Transverse colon (tissue), 4 donors: ENCODE results near the gene FMO1. TPM values are rescaled to one million over a fixed set of nuclear protein-coding genes. Genes with fewer than 3 reads are reported as not detected.

ENCODE experiments used
- DNase-seq: peaks from one replicate; pipeline ENCODE4 v3.0.0-alpha.2; 2019
- H3K27ac ChIP-seq, 4 donors: fragments of 200-600 bp; sonication (generic); 2 replicates each; pipeline ENCODE4 v1.5.1; 2016 to 2018; ENCODE audit warnings: inconsistent platforms in 4 of 4
- H3K27me3 ChIP-seq: fragments of 200-600 bp; sonication (generic); 2 replicates; pipeline ENCODE4 v1.5.1; 2017; ENCODE audit warnings: inconsistent platforms
- H3K36me3 ChIP-seq, 4 donors: fragments of 200-600 bp; sonication (generic); 2 replicates each; pipeline ENCODE4 v1.5.1; 2017 to 2019; ENCODE audit warnings: inconsistent platforms in 4 of 4
- H3K4me1 ChIP-seq, 4 donors: fragments of 200-600 bp; sonication (generic); 2 replicates each; pipeline ENCODE4 v1.5.1; 2017 to 2020; ENCODE audit warnings: inconsistent platforms in 4 of 4
- H3K4me3 ChIP-seq, 4 donors: fragments of 200-600 bp; sonication (generic); 1 replicate in 1 of 4; 2 replicates in 3 of 4; pipeline versions ENCODE4 v1.5.1 to v1.6.1; 2017 to 2019; ENCODE audit warnings: inconsistent platforms in 4 of 4
- H3K9me3 ChIP-seq, 2 donors: fragments of 200-600 bp; sonication (generic); 2 replicates each; pipeline ENCODE4 v1.5.1; 2017 to 2019; ENCODE audit warnings: inconsistent platforms in 2 of 2
- EP300 ChIP-seq: sonication (generic); formaldehyde crosslinking; IDR thresholded peaks from one replicate; pipeline ENCODE4 v1.6.1; 2017; ENCODE audit warnings: antibody characterized with exemption, low read depth
- POLR2A ChIP-seq: fragments of 450-650 bp; IDR thresholded peaks from one replicate; pipeline ENCODE4 v1.6.1; 2016; ENCODE audit warnings: antibody characterized with exemption, mild to moderate bottlenecking, moderate library complexity
- POLR2AphosphoS5 ChIP-seq, 3 donors: sonication (generic); formaldehyde crosslinking; IDR thresholded peaks; one replicate each; pipeline ENCODE4 v1.6.1; 2016; ENCODE audit warnings: antibody characterized with exemption in 3 of 3
- WGBS, 2 donors: methylation state at CpG; one replicate each; pipeline ENCODE4 v1.1.5; 2018; ENCODE audit warnings: low coverage in 1 of 2; 5-methylcytosine and 5-hydroxymethylcytosine counted together
- in situ Hi-C, 4 donors: fragments of 200-750 bp; cut with MboI; loops; one replicate each; pipeline versions ENCODE4 v1.15.0 to v1.15.1; 2017; ENCODE audit warnings: low sequenced_read_pairs in 3 of 4, low pct_ligation_motif_present in 1 of 4, low pct_unique_long_range_greater_than_20kb in 1 of 4
- intact Hi-C: fragments of 100-400 bp; cut with DNase I; formaldehyde crosslinking; loops from one replicate; pipeline ENCODE4 v1.15.1; 2023; ENCODE audit warnings: low total_unique reads
- small RNA-seq, 4 donors: library from RNA; depleted of rRNA; stranded (forward); fragments of <200 nt; gene quantifications; one replicate each; pipeline ENCODE3, GENCODE V24; 2016
- total RNA-seq, 4 donors: library from RNA; depleted of rRNA; stranded (reverse); fragments of >200 nt; gene quantifications; one replicate each; pipeline ENCODE4 v1.1.0, GENCODE V29; 2016
- TF ChIP-seq, protein P1 (sequence below), 5 experiments: fragments of 200-600 bp in 3 of 5; fragments of 450-650 bp in 2 of 5; sonication (generic) in 3 of 5; IDR thresholded peaks; 1 replicate in 2 of 5; 2 replicates in 3 of 5; pipeline ENCODE4 v1.5.1; 2016 to 2017; ENCODE audit warnings: antibody characterized with exemption in 5 of 5, inconsistent platforms in 3 of 5, mild to moderate bottlenecking in 2 of 5, moderate library complexity in 1 of 5

FMO1 gene
- total RNA-seq, 4 donors from 2014 or later = not detected

DNA sequence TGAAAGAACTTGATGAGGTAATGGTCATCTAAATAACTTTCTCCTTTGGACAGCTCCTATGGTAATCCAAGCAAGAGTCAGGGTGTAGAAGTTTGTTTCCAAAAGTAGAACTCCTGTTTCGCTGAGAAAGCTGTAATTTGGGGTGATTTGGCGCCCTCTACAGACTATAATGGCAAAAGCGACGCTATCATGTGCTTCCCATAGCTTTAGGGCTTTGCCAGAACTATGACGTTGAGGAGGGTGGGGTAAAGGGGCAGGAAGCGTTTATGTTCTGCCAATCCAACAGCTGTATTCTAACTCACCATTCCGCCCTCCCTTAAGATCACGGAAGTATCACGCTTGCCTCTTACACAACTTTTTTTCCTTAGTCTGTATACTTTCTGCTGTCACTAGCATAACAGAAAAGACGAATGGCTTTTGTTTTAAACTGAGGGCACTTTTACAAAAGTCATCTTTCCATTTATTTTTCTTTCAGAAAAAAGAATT is 65.6 kb downstream of the FMO1 start, which contains the start of gene FMO4:
FMO4 (plus strand) TSS at position 349 of the 486 bp plus-strand sequence. CDS start 5,643 bp downstream, outside the sequence.
- H3K9me3 ChIP-seq = no peaks in the 10 kb centered on the region
- 0% methylated on average over 10 of the region's 10 CpGs for WGBS, 2 donors
- H3K4me3 ChIP-seq = peak within 1 kb of the TSS in 3 of 4 donors; percentile 5 to 45 (median 26)
- TF ChIP-seq POLR2AphosphoS5 (IDR thresholded peaks at IDR 0.05) (peak; percentile 55 to 90 (median 84)), EP300 (no peak), POLR2A (peak; percentile 65)
- TF ChIP-seq, protein P1, sequence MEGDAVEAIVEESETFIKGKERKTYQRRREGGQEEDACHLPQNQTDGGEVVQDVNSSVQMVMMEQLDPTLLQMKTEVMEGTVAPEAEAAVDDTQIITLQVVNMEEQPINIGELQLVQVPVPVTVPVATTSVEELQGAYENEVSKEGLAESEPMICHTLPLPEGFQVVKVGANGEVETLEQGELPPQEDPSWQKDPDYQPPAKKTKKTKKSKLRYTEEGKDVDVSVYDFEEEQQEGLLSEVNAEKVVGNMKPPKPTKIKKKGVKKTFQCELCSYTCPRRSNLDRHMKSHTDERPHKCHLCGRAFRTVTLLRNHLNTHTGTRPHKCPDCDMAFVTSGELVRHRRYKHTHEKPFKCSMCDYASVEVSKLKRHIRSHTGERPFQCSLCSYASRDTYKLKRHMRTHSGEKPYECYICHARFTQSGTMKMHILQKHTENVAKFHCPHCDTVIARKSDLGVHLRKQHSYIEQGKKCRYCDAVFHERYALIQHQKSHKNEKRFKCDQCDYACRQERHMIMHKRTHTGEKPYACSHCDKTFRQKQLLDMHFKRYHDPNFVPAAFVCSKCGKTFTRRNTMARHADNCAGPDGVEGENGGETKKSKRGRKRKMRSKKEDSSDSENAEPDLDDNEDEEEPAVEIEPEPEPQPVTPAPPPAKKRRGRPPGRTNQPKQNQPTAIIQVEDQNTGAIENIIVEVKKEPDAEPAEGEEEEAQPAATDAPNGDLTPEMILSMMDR (IDR thresholded peaks at IDR 0.05) = peak; percentile 65 to 91 (median 78)
- DNase-seq = peak; percentile 92
- no peaks in the 10 kb centered on the region for H3K36me3 ChIP-seq
- intact Hi-C loops = no loop called here
- in situ Hi-C loops = loop anchor here in 2 of 4 donors (10.0 to 25.0 kb wide), 2 partner anchors 69 to 352 kb away; partner anchors contain the start of gene FMO1 (in 2 of the 2)
- H3K27ac ChIP-seq = peak within 1 kb of the TSS; percentile 36 to 84 (median 63)
- no peaks in the 10 kb centered on the region for H3K27me3 ChIP-seq
- H3K4me1 ChIP-seq = peaks cover 4 to 14% (median 6%) of the 10 kb centered on the region in 4 donors

DNA sequence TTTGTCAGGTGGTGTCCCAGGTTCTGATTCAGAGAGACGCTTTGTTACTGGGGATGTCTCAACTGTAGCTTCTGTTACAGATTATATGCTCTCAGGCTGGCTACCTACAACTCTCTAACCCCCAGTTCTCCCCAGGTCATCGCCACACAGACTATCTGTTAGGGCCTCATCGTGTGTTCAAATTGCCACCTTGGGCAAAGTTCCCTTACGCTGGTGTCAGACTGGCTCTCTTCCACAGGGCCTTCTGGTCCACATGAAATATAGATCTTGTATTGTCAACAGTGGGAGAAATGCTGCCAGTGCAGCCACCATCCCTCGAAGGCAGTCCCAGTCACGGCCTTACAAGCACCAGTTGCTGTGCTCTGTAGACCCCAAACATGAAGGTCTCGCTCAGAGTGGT is 81.0 kb downstream of the FMO1 start:
- intact Hi-C loops (no loop called here), in situ Hi-C loops (no loop called here)
- Histone ChIP-seq H3K36me3 (no peaks in the 10 kb centered on the region), H3K9me3 (no peaks in the 10 kb centered on the region), H3K4me1 (no peaks in the 10 kb centered on the region), H3K27ac (no peak overlapping the region), H3K4me3 (no peak overlapping the region), H3K27me3 (no peaks in the 10 kb centered on the region)
- no peak for DNase-seq
- WGBS, 2 donors = 95% methylated on average over 7 of the region's 7 CpGs; no CpG with 5 or more reads in 1 of the 2 donors
- TF ChIP-seq, protein P1 (IDR thresholded peaks at IDR 0.05) = no peak
- TF ChIP-seq POLR2A (no peak), EP300 (no peak), POLR2AphosphoS5 (IDR thresholded peaks at IDR 0.05) (no peak)

DNA sequence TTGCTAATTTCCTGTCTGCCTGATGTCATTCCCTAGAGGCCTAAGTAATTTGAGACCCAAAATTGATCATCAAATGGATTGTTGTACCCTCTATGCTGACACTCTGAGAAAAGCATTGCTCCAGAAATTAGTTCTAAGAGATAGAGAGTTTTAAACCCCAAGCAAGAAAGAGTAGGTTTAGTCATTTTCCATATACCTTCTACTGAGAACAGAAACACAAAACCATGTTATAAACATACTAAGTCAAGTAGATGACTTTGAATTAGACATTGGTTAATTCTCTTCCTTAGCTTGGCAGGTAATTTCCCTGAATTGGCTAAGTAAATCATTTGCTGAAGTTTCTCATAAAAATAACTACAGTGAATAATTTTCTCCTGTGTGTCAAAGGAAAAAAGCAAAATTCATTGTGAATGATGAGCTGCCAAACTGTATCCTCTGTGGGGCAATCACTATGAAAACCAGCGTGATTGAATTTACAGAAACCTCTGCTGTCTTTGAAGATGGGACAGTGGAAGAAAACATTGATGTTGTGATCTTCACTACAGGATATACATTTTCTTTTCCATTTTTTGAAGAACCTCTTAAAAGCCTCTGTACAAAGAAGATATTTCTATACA is 85.8 kb downstream of the FMO1 start:
- H3K27ac ChIP-seq = no peak overlapping the region
- in situ Hi-C loops = no loop called here
- no peaks in the 10 kb centered on the region for H3K9me3 ChIP-seq
- intact Hi-C loops = no loop called here
- no peak overlapping the region for H3K4me3 ChIP-seq
- no peaks in the 10 kb centered on the region for H3K4me1 ChIP-seq
- no peak for DNase-seq
- no peaks in the 10 kb centered on the region for H3K27me3 ChIP-seq
- TF ChIP-seq EP300 = no peak
- TF ChIP-seq, protein P1 (IDR thresholded peaks at IDR 0.05) = no peak
- TF ChIP-seq POLR2AphosphoS5 (IDR thresholded peaks at IDR 0.05) = no peak
- TF ChIP-seq POLR2A = no peak
- 90% methylated on average over 1 of the region's 1 CpG for WGBS, 2 donors
- no peaks in the 10 kb centered on the region for H3K36me3 ChIP-seq

Small RNA genes within 50 kb of the gene (small RNA-seq; reads per million reads assigned to genes)
- 0 reads per million in 4 donors for gene RF00019

Other genes starting within 250 kb of the FMO1 start
- 1 to 10 TPM in 2 of 4 donors, under 1 TPM in 1, not detected in 1; 0.55 to 1.9 (median 1.7) TPM for gene FMO3, start 157.6 kb upstream of the FMO1 start, total RNA-seq
- 10 to 100 TPM in 1 of 4 donors, 1 to 10 TPM in 2, not detected in 1; 3.0 to 12.5 (median 4.9) TPM for gene FMO2, start 63.2 kb upstream of the FMO1 start, total RNA-seq
- gene FMO4, start 65.7 kb downstream of the FMO1 start, total RNA-seq = 100 to 1,000 TPM in 1 of 4 donors, 10 to 100 TPM in 1, 1 to 10 TPM in 1, under 1 TPM in 1; 1.00 to 178 (median 17.6) TPM
- gene PRRC2C, start 237.0 kb downstream of the FMO1 start, total RNA-seq = 100 to 1,000 TPM in 2 of 4 donors, 10 to 100 TPM in 2; 61.7 to 125 (median 94.9) TPM